Medulla oblongata (tissue), 1 donor: ENCODE measurements around the gene FBXO4.
"Not testable (repeated sequence)": the region's sequence is repeated elsewhere in the genome, so short reads cannot be mapped to it uniquely, and the experiment has no call there.

Experiments used
- DNase-seq: peaks from one replicate; pipeline ENCODE4 v3.0.0-alpha.2; 2015; ENCODE audit errors: extremely low spot score

FBXO4 gene

DNA sequence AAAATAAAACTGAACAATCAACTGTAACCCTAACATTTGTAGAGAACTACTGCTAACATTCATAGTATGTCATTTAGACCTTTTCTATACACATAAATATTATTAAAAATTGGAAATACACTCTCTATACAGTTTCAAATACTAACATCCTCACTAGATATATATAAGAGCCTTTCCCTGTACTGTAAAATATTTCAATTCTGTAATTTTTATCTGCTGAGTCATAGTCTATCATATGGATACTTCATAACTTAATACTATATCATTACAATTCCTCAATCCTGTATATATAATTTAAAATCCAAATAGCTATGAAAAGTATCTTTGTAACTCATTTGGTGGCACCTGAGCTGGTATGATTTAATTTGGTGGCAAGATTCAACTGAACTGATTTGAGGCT is 55.8 kb downstream of the FBXO4 start:
- DNase-seq, result no peak

DNA sequence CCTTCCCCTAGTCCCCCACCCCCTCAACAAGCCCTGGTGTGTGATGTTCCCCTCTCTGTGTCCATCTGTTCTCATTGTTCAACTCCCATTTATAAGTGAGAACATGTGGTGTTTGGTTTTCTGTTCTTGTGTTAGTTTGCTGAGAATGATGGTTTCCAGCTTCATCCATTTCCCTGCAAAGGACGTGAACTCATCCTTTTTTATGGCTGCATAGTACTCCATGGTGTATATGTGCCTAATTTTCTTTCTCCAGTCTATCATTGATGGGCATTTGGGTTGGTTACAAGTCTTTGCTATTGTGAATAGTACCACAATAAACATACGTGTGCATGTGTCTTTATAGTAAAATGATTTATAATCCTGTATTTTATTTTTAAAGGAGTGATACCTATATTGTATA is 57.8 kb downstream of the FBXO4 start:
- not testable (repeated sequence) for DNase-seq

DNA sequence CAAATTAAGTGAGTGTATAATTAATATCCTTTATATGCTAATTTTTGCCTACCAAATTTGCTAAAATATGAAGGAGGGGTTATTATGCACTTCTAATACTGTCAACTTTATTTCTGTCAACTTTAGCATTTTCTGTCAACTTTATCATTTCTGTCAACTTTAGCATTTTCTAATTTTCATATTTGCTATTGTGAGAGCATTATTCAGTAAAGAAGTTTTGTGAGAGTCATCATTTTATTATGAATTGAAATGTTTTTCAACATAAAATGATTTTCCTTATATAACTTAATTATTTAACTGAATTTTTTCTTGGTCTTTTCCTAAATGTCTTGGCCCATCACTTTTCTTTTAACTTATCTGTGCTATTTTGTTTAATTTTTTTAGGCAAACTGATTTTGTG is 58.2 kb downstream of the FBXO4 start:
- DNase-seq, result no peak

DNA sequence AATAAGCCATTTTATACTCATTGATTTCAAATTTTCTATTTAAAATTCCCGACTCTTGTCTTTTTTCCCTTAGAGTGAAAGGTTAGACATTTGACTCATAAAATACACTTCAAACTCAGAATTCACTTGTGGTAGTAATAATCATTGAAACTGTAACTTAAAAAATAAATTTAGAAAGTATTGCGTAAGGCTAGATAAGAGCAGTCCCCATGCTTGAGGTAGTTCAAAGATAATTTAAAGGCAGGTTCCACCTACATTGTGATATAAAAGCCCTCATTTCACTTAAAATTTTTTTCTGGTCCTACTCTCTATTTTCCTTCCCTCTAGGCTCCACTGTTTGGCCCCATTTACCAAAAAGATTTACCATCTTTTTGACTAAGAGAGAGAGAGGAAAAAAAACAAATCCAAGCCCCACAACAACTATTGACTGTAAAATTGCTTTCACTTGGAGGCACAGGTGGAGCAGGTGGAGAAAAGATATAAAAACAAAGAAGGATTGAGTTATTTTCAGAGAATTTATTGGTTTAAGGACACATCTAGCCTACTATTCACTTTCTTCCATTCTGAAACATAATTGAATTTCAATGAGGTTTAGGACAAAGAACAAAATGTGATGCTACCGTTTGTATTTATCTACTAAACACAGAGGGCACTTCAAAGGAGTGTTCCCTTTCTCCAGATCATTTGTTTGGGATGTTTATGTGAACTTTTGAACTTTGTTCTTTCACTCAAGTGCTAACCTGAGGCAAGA is 61.0 kb downstream of the FBXO4 start:
- DNase-seq, result no peak
